Medulla oblongata (tissue), 1 donor: ENCODE measurements around the gene CYRIA.

Source experiments
- DNase-seq: peaks from one replicate; pipeline ENCODE4 v3.0.0-alpha.2; 2015; ENCODE audit errors: extremely low spot score

The CYRIA gene

GRCh38 chr2:16665748-16666448, at the start of gene CYRIA:
TSS of gene CYRIA (minus strand) at chr2:16665834. CDS start at chr2:16588119, 77,715 bp downstream.
- no peak for DNase-seq

GRCh38 chr2:16713011-16713423, 47.4 kb upstream of the CYRIA start:
- DNase-seq = no peak

GRCh38 chr2:16709769-16710168, 44.1 kb upstream of the CYRIA start:
- DNase-seq = no peak

GRCh38 chr2:16708173-16708572, 42.5 kb upstream of the CYRIA start:
- DNase-seq = no peak

- no peak for DNase-seq
These were observed 41.5 kb upstream of the CYRIA start for GRCh38 chr2:16707014-16707623.

GRCh38 chr2:16700551-16701259, 35.1 kb upstream of the CYRIA start:
- DNase-seq = no peak

- no peak for DNase-seq
These were observed 28.2 kb upstream of the CYRIA start for GRCh38 chr2:16693854-16694253.

GRCh38 chr2:16691261-16691660, 25.6 kb upstream of the CYRIA start:
- DNase-seq = no peak

- no peak for DNase-seq
These were observed 22.3 kb upstream of the CYRIA start for GRCh38 chr2:16687955-16688354.

- DNase-seq = no peak
These were observed 21.6 kb upstream of the CYRIA start for GRCh38 chr2:16687222-16687621.

- no peak for DNase-seq
These were observed 21.0 kb upstream of the CYRIA start for GRCh38 chr2:16686641-16687040.

GRCh38 chr2:16685340-16685715, 19.7 kb upstream of the CYRIA start:
- no peak for DNase-seq

- DNase-seq = no peak
These were observed 19.2 kb upstream of the CYRIA start for GRCh38 chr2:16684676-16685339.

GRCh38 chr2:16683576-16683975, 17.9 kb upstream of the CYRIA start:
- no peak for DNase-seq

- no peak for DNase-seq
These were observed 16.9 kb upstream of the CYRIA start for GRCh38 chr2:16682431-16683118.

- no peak for DNase-seq
These were observed 15.1 kb upstream of the CYRIA start for GRCh38 chr2:16680781-16681180.

- no peak for DNase-seq
These were observed 14.7 kb upstream of the CYRIA start for GRCh38 chr2:16680304-16680703.

- DNase-seq = no peak
These were observed 13.3 kb upstream of the CYRIA start for GRCh38 chr2:16678964-16679363.

GRCh38 chr2:16677875-16678274, 12.2 kb upstream of the CYRIA start:
- no peak for DNase-seq

GRCh38 chr2:16675781-16676180, 10.1 kb upstream of the CYRIA start:
- no peak for DNase-seq

GRCh38 chr2:16674154-16674553, 8.5 kb upstream of the CYRIA start:
- DNase-seq = no peak

- no peak for DNase-seq
These were observed 6.1 kb upstream of the CYRIA start for GRCh38 chr2:16671760-16672159.
